Left forelimb (tissue), 1 donor: ENCODE results near the gene EHMT2.
A peak's percentile ranks its signal among the peaks of the same experiment; 100 is the strongest.
"Not testable (repeated sequence)": the region's sequence is repeated elsewhere in the genome, so short reads cannot be mapped to it uniquely, and the experiment has no call there.

Experiments used
- DNase-seq: peaks from one replicate; pipeline ENCODE4 v3.0.0-alpha.2; 2018; ENCODE audit warnings: low spot score

Gene EHMT2

DNA sequence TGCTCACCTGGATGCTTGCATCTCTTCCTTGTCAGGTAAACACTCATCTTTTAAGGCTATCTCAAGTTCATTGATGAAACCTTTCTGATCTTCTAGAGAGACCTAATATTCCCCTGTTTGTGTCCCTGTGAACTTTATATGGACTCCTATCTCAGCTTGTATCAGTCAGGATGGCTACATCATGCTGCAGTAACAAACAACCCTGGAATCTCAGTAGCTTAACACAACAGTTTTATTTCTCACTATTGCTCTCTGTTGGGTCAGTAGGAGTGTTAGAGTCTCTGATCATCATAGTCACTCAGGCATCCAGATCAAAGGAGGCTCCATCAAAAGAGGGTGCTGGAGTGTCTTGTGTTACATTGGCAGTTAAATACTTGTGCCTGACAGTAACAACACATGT, 17.9 kb upstream of the EHMT2 start:
- DNase-seq, result no peak

DNA sequence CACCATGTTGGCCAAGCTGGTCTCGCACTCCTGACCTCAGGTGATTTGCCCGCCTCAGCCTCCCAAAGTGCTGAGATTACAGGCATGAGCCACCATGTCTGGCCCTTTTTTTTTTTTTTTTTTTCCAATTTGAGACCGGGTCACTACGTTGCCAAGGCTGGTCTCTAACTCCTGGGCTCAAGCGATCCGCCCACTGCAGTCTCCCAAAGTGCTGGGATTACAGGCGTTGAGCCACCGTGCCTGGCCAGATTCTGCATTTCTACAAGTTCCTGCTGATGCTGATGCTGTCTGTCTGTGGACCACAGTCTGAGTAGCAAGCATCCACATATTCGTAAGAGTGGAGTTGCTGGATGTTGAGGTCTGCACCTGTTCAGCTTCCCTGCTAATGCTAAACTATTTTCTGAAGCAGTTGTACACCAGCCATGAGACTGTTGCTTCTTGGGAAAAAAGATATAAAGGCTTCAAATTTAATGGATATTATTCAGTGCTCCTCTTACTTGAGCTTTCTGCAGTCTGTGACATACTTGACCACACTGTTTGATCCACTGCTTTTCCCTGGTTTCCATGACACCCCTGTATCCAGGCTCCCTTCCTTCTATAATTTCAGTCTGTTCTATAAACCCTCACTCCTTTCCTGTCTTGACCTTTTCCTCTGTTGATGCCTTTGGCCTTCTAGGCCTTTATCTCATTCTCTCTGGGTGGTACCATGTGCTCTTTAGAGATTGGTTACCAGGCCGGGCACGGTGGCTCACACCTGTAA, 14.5 kb upstream of the EHMT2 start:
- no peak for DNase-seq

DNA sequence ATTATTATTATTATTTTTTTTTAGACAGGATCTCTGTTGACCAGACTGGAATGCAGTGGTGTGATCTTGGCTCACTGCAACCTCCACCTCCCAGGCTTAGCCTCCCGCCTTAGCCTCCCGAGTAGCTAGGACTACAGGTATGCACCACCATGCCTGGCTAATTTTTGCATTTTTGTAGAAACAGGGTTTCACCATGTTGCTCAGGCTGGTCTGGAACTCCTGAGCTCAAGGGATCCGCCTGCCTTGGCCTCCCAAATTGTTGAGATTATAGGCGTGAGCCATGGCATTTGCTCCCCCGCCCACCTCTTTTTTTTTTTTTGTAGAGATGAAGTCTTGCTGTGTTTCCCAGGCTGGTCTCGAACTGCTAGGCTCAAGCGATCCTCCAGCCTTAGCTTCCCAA, 11.8 kb upstream of the EHMT2 start:
- not testable (repeated sequence) for DNase-seq

DNA sequence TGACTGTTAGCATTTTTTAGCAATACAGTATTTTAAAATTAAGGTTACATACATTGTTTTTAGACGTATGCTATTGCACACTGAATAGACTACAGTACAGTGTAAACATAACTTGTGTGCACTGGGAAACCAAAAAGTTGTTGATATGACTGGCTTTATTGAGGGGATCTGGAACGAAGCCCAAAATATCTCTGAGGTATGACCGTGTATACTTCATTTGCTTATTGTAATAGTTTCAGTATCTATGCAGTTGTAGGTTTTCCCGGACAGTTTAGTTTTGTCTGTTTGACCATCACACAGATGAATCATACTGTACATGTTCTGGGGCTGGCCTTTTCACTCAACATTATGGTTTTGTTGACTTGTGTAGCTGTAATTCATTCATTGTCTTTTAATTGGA, 11.3 kb upstream of the EHMT2 start:
- DNase-seq, result no peak

DNA sequence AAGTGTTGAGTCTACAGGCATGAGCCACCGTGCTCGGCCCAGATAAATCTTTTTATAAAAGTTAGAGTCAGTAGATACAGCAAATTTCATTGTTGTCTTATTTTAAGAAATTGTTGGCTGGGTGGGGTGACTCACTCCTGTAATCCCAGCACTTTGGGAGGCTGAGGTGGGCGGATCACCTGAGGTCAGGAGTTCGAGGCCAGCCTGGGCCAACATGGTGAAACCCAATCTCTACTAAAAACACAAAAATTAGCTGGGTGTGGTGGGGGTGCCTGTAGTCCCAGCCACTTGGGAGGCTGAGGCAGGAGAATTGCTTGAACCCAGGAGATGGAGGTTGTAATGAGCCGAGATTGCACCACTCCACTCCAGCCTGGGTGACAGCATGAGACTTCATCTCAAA, 10.8 kb upstream of the EHMT2 start:
- not testable (repeated sequence) for DNase-seq

DNA sequence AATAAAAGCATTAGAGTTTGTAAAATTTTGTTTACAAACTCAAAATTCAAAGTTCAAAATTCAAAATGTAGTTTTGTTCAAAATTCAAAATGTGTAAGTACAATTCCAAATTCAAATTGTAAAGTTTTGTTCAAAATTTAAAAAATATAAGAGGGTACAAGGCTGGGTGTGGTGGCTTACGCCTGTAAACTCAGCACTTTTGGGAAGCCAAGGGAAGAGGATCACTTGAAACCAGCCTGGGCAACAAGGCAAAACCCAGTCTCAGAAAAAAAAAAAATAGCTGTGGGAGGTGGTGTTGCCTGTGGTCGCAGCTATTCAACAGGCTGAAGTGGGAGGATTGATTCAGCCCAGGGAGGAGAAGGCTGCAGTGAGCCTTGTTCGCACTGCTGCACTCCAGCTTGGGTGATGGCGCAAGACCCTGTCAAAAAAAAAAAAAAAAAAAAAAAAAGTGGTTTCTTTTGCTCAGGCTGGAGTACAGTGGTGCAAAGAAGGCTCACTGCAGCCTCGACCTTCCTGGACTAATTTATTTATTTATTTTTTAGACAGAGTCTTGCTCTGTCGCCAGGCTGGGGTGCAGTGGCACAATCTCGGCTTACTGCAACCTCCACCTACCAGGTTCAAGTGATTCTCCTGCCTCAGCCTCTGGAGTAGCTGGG, 9.8 kb upstream of the EHMT2 start:
- DNase-seq, result no peak

DNA sequence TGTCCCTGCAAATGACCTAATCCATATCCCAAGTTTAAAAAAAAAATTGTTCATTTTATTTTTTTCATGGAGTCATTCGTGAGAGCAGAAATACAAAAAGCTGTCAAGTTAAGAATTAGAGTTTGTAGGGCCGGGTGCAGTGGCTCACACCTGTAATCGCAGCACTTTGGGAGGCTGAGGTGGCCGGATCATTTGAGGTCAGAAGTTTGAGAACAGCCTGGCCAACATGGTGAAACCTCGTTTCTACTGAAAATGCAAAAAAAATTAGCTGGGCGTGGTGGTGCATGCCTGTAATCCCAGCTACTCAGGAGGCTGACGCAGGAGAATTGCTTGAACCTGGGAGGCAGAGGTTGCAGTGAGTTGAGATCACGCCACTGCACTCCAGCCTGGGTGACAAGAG, 9.2 kb upstream of the EHMT2 start:
- DNase-seq, result not testable (repeated sequence)

DNA sequence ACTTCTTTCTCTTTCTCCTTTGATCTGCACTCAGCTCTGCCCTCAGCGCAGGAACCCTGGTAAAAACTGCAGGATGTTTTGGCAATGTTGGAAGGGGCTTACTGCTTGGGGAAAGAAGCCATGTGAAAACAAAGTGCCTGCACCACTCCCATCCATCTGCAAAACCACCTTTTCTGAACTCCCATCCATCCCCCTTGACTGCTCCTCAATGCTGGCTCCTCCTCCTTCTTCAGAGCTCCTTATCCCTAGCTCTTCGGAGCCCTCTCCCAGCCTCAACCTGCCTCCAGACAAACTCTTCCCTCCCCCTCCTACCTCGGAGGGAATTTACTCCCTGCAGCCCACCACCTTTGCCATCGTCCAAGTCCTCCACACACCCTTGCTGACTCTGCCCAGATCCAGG, 8.6 kb upstream of the EHMT2 start:
- no peak for DNase-seq

DNA sequence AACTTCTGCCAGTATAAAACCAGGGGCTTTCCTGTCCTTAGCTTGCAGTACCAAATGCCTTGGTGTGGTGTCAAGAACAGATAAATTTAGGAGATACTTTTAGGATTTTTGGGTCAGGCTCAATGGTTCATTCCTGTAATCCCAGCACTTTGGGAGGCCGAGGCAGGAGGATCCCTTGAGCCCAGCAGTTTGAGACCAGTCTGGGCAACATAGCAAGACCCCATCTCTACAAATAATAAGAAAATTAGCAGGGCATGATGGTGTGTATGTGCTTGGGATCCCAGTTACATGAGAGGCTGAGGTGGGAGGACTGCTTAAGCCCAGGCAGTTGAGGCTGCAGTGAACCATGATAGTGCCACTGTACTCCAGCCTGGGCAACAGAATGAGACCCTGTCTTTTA, 7.5 kb upstream of the EHMT2 start:
- DNase-seq, result no peak

DNA sequence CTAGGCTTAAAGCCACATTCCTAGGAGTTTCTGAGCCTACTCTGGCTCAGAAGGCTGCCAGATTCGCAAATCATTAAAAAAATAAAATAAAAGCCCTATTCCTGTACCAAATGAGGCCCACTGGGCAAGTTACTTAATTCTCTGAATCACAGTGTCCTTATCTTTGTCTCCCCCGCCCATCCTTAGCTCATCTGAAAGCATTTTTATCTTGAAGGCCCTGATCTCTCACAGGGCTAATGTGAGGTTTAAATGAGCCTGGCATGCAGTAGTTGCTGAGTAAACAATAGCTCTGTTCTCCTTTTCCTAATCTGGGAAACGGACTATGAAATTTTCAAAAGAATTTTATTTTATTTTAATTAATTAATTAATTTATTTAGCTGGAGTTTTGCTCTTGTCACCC, 6.5 kb upstream of the EHMT2 start:
- no peak for DNase-seq

DNA sequence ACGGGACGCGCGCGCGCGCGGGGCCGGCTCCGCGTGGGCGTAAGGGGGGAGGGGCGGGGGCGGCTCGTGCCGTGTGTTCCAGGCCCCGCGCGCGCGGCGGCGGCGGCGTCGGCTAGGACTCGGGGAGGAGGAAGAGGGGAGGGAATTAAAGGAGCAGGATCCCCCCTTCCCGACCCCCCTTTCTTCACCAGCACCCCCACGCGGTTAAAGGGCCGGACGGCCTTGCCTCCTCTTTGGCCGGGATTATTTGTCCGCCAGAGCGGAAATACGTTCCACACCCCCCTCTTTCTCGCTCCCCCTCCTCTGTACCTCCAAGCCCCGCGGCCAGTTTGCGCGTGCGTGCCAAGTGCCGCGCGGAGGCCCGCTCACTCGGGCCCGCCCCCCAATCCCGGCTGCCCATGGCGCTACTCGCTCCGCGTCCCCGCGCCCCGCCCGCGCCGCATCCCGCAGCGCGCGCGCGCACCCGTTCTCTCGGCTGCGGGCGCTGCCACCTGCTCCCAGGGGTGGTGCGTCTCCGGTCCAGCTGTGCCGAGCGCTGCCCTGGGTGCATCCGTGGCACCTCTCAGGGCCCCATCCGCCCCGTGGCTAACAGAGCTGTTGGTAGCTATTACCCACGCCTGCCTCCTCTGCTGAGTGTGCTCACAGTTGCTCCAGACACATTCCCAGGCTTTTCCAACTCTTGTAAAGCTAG, 4.6 kb upstream of the EHMT2 start, which contains the start of gene ZBTB12:
Gene ZBTB12 (minus strand): TSS at position 134 of the 691 bp plus-strand sequence. CDS start 781 bp downstream, outside the sequence.
- peak; percentile 96 for DNase-seq

DNA sequence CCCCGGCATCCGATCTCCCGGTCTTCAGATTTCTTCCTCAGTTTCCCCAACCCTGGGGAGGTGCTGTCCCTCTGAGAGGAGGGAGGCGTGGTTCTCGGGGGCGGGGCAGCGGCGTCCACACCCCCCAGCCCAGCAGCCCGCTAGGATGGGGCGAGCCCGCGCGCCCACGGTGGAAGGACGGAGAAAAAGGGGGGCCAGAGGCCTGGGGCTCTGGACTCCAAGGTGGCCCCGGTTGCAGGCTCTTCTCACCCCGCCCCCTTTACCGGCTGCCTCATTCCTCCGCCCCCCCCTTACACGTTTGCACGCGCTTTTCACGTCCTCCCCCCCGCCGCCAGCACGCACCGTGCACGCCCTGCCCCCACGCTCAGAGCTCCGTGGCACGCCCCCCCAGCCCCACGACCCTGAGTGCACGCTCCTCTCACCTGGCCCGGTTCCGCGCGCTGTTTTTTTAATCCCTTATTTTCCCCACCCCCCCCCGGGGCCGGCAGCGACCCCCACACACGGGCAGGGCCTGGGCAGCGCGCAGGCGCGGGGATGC, 4.0 kb upstream of the EHMT2 start:
- DNase-seq, result peak; percentile 75

DNA sequence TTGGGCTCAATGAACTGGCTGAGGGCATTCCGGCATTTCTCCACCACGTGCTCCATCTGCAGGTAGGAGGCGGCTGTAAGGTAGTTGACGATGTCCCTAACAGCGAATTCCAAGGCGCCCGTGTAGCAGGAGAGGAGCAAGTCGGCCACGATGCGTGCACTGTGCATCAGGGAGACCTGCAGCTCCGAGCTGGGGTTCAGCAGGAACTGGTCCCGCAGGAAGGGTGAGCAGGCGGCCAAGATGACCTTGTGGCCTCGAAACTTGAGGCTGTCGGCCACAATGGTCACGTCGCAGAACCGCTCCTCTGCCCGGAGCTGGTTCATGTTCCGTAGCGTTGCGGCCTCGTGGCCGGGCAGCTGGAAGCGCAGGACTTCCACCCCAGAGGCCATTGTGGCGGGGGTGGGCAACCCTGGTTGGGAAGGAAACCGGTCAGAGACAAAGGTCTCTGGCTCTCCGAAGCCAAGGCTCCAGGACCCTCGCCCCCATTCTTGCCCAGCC, 3.5 kb upstream of the EHMT2 start:
- no peak for DNase-seq

DNA sequence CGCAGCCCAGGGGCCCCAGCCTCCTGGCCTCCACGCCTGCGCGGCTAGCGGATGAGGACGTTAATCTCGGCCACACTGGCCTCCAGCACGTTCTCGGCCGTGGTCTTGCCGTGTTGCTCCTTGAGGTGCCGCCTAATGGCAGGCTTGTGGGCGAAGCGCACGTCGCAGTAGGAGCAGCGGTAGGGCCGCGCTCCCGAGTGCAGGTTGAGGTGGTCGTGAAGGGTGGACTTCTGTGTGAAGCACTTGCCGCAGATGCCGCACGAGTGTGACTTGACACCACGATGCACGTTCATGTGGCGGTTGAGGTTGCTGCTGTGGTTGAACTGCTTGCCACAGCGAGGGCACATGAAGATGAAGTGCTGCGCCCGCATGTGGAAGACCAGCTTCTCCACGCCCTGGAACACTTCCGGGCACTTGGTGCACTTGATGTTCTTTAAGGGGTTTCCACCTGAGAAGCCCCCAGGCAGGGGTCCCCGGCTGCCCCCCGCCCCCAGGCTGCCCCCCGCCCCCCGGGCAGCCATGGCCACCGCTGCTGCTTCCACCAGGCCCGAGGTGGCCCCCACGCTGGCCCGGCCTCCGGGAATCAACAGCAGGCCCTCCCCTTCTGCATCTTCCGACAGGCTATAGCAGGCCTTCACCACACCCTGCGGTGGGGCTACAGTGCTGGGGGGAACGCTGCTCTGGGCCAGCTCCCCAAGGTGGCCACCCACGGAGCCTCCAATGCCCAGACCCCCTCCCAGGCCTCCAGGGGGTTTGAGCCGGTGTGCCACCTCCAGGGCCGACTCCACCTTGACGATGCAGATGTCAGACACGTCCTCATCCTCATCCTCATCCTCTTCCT, 2.6 kb upstream of the EHMT2 start:
- no peak for DNase-seq

DNA sequence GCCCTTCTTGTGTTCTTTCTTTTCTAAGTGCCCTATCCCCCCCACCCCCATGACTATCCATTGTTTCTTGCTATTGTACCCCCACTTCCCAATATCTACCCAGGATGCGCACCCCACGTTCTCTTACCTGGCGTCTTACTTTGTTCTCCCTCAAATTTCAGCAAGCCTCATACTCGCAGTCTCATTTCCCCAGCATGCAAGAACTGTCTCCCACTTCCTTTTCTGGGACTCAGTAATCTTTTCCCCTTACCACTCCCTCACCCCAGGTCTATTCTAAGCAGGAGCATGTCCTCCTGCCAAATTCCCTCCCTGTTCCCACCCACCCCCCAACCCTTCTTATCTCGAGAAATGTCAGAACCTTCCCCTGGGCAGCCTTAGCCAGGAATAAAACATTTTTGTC, 1.7 kb upstream of the EHMT2 start:
- DNase-seq, result no peak

DNA sequence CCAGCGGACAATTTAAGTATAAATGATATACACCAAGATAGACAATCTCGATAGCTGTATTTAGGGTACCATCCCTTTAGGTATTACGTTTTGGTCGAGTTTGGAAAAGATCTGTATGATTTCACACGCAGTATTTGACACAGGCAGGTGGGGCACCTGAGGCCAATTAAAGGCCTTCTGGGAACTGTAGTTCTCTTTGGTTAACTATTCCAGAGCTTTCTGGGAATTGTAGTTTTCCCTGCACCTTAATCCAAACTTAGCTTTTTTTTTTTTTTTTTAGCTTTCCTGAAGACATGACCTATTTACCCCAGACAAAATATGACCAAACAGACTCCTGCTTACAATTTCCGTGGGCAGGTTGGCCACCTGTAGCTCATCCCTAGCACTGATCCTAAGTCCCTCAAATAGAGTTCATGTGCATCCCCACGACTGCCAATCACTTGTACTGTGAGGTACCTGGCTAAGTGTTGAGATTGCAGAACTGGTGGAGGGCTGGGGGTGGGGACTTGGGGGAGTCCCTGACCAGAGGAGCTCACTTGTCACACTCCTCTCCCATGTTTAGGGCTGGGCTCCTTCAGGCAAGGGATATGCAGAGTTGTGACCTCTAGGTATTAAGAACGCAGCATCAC, 999 bp upstream of the EHMT2 start:
- DNase-seq, result no peak

DNA sequence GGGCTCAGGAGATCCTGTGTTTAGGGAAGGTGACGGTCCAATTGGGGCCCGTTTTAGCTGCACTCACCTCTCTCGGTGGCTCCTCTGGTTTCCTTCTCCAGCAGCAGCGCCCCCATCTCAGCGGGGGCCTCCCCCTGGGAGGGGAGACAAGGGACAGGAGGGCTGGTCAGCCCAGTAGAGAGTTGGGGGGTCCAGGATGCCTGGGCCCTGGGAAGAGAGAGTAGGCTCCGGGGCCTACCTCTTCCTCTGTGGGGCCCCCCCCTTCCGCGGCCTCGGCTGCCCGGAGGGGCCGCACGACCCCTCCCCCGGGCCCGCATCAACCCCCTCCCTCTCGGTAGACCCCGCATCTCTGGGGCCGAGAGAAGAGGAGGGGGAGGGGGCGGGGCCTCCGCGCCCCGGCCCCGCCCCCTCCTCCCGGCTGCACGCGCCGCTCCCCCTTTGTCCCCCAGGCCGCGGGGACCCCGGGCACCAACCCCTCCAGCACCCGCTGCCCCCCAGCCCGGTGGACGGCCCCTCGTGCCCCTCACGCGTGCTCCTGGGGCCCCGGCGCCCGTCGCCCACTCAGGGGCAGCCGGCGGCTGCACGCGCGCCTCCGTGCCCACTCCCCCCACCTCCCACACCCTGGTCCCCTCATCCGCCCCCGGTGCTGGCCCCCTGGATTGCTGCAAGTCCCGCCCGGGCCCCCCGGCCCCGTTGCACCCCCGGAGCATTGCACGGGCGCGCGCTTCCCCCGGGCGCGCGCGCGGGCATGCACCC, 464 bp downstream of the EHMT2 start:
- DNase-seq, result peak; percentile 72

DNA sequence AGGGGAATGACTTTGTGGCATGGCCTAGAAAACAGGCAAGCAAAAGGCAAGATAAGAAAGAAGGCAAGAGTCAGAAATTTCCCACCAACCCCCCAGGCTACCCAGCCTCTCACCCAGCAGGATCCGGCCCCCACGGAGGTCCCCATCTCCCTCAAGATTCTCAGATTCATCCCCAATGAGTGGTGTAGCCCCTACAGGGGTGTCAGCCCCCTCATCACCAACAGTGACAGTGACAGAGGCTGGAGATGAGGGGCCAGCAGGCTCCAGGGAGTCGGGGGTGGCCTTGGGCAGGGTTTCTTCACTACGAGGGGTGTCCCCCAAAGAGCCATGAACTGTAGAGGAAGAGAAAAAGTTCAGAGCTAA, 1.0 kb downstream of the EHMT2 start:
- DNase-seq, result peak; percentile 51

DNA sequence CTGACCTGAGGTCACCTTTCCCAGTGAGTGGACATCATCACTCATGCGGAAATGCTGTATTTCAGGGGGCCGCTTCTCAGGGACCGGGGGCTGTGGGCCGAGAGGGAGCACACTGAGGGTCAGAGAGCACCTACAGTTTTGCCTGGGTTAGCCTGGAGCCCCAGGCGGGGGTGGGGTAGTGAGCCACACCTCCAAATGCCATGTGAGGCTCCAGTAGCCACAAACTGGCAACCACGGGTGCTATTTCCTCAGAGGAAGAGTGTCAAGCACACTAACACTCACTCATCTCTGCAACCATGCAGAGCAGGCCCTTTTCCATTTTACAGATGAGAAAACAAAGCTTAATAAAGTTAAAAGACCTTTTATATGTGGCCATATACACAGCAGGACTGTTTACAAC, 4.7 kb downstream of the EHMT2 start:
- no peak for DNase-seq

DNA sequence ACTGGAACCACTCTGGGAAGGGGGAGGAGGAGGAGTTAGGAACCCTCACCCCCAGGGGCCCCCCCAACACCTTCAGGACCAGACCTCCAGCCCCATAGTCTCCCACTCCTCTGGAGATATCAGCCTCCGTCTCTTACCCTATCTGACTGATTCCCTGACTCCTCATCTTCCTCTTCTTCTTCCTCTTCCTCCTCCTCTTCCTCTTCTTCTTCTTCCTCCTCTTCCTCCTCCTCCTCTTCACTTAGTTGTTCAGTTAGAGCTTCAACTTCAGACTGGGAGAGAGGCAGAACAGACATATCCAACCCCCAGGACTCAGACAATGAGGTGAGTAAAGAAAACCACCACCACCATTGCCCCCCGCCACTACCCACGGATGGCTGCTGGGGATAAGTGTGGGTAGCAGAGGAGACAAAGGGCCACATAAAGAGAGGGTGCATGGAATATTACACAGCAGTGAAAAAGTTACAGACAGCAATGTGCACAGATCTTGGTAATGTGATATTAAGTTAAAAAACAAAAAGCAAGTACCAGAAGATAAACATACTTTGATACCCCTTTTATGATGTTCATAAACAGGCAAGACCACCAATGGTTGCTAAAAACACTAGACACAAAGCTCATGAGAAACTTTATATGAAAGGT, 8.0 kb downstream of the EHMT2 start:
- peak; percentile 59 for DNase-seq
